CD14-positive monocyte (primary cell): ENCODE data around the gene AFF3. TPM values are rescaled to one million over a fixed set of nuclear protein-coding genes. Genes with fewer than 3 reads are reported as not detected.
A peak's percentile ranks its signal among the peaks of the same experiment; 100 is the strongest.

ENCODE experiments used
- DNase-seq, 3 donors: peaks; one replicate each; pipeline ENCODE4 v3.0.0-alpha.2; 2011 to 2022
- H2AFZ ChIP-seq: 2 replicates; pipeline ENCODE4 v1.6.0; 2012; ENCODE audit warnings: mild to moderate bottlenecking, low read depth, low read length, inconsistent platforms; ENCODE audit not compliant: insufficient read depth, poor library complexity, severe bottlenecking
- H3K27ac ChIP-seq, 2 donors: 1 replicate in 1 of 2; 2 replicates in 1 of 2; pipeline ENCODE4 v1.5.1; 2012 to 2013; ENCODE audit warnings: low read length in 2 of 2, control low read depth in 1 of 2, inconsistent platforms in 1 of 2, low read depth in 1 of 2, mild to moderate bottlenecking in 1 of 2
- H3K27me3 ChIP-seq, 2 donors: one replicate each; pipeline versions ENCODE4 v1.6.0 to v1.6.1; 2011 to 2013; ENCODE audit warnings: low read length in 2 of 2; ENCODE audit not compliant: control insufficient read depth in 2 of 2, insufficient read depth in 2 of 2
- H3K36me3 ChIP-seq, 2 donors: replicated peaks in 1 of 2; 1 replicate in 1 of 2; 2 replicates in 1 of 2; pipeline versions ENCODE4 v1.5.1 to v1.6.1; 2012 to 2013; ENCODE audit warnings: low read length in 2 of 2, control low read depth in 1 of 2, inconsistent platforms in 1 of 2, mild to moderate bottlenecking in 1 of 2; ENCODE audit not compliant: insufficient read depth in 2 of 2, control insufficient read depth in 1 of 2
- H3K4me1 ChIP-seq, 2 donors: 1 replicate in 1 of 2; 2 replicates in 1 of 2; pipeline versions ENCODE4 v1.5.1 to v1.6.1; 2012 to 2013; ENCODE audit warnings: low read length in 2 of 2, control low read depth in 1 of 2, inconsistent platforms in 1 of 2, mild to moderate bottlenecking in 1 of 2, moderate library complexity in 1 of 2; ENCODE audit not compliant: insufficient read depth in 2 of 2, control insufficient read depth in 1 of 2
- H3K4me2 ChIP-seq: replicated peaks from 2 replicates; pipeline ENCODE3; 2012; ENCODE audit warnings: low read length, moderate library complexity, mild to moderate bottlenecking; ENCODE audit not compliant: poor library complexity, severe bottlenecking; ENCODE audit errors: extremely low read depth
- H3K4me3 ChIP-seq, 3 experiments: fragments of 200-600 bp in 1 of 3; sonication (generic) in 1 of 3; replicated peaks in 1 of 3; 1 replicate in 2 of 3; 2 replicates in 1 of 3; pipeline ENCODE4 v1.5.1; 2011 to 2013; ENCODE audit warnings: low read length in 3 of 3, mild to moderate bottlenecking in 3 of 3, control low read depth in 2 of 3, low read depth in 2 of 3, inconsistent platforms in 1 of 3, moderate library complexity in 1 of 3
- H3K79me2 ChIP-seq: 2 replicates; pipeline ENCODE4 v1.6.0; 2012; ENCODE audit warnings: mild to moderate bottlenecking, control low read depth, inconsistent platforms, low read length, moderate library complexity; ENCODE audit not compliant: insufficient read depth
- H3K9ac ChIP-seq: 2 replicates; pipeline ENCODE4 v1.6.0; 2017; ENCODE audit warnings: low read length, mild to moderate bottlenecking; ENCODE audit not compliant: insufficient read depth, poor library complexity, severe bottlenecking
- H3K9me3 ChIP-seq, 2 donors: replicated peaks in 1 of 2; 1 replicate in 1 of 2; 2 replicates in 1 of 2; pipeline versions ENCODE4 v1.5.1 to v1.6.1; 2012 to 2013; ENCODE audit warnings: low read length in 2 of 2, control low read depth in 1 of 2; ENCODE audit not compliant: control insufficient read depth in 1 of 2, insufficient read depth in 1 of 2
- H4K20me1 ChIP-seq: 2 replicates; pipeline ENCODE4 v1.6.0; 2012; ENCODE audit warnings: mild to moderate bottlenecking, low read length, control low read depth, moderate library complexity; ENCODE audit not compliant: insufficient read depth
- H3K27ac Mint-ChIP-seq, 7 donors: one replicate each; pipeline ENCODE4 v1.8.0; 2020; ENCODE audit warnings: mild to moderate bottlenecking in 7 of 7, mixed read lengths in 7 of 7, moderate library complexity in 6 of 7, inconsistent platforms in 2 of 7
- H3K27me3 Mint-ChIP-seq, 3 donors: one replicate each; pipeline ENCODE4 v1.8.0; 2021 to 2022; ENCODE audit warnings: low read depth in 3 of 3, mild to moderate bottlenecking in 3 of 3, mixed read lengths in 3 of 3, moderate library complexity in 3 of 3, inconsistent platforms in 1 of 3
- H3K36me3 Mint-ChIP-seq, 2 donors: one replicate each; pipeline ENCODE4 v1.8.0; 2020; ENCODE audit warnings: mixed read lengths in 2 of 2, inconsistent platforms in 1 of 2, mild to moderate bottlenecking in 1 of 2
- H3K4me1 Mint-ChIP-seq: one replicate; pipeline ENCODE4 v1.8.0; 2020; ENCODE audit warnings: mild to moderate bottlenecking, mixed read lengths
- H3K4me3 Mint-ChIP-seq, 2 donors: one replicate each; pipeline ENCODE4 v1.8.0; 2020; ENCODE audit warnings: mild to moderate bottlenecking in 2 of 2, mixed read lengths in 2 of 2, moderate library complexity in 1 of 2
- H3K9me3 Mint-ChIP-seq, 7 donors: one replicate each; pipeline ENCODE4 v1.8.0; 2020 to 2022; ENCODE audit warnings: mixed read lengths in 7 of 7, mild to moderate bottlenecking in 6 of 7, moderate library complexity in 6 of 7, inconsistent platforms in 2 of 7
- CTCF ChIP-seq: fragments of 200-600 bp; IDR thresholded peaks from one replicate; pipeline ENCODE4 v1.8.0; 2022; ENCODE audit warnings: antibody characterized with exemption, mild to moderate bottlenecking
- WGBS: methylation state at CpG from one replicate; pipeline ENCODE4 v1.1.5; 2013; ENCODE audit warnings: missing lambda C conversion rate; ENCODE audit not compliant: insufficient coverage; 5-methylcytosine and 5-hydroxymethylcytosine counted together
- intact Hi-C, 2 donors: fragments of 100-400 bp; cut with micrococcal nuclease; formaldehyde crosslinking; loops; one replicate each; pipeline versions ENCODE4 v1.15.0 to v1.15.1; 2023
- polyA plus RNA-seq, 3 donors: library from polyadenylated mRNA; depleted of rRNA in 1 of 3; unstranded in 2 of 3; stranded (reverse) in 1 of 3; fragments of 300-500 nt in 2 of 3; fragments of >200 nt in 1 of 3; fragmentation: Illumina TruSeq in 2 of 3; gene quantifications; 1 replicate in 2 of 3; 2 replicates in 1 of 3; pipeline ENCODE4 v1.2.3, GENCODE V29; 2012 to 2021

Gene AFF3
- polyA plus RNA-seq, 3 donors: 0.17 to 4.1 (median 0.49) TPM

GRCh38 chr2:99868260-99868659 lies 274.1 kb downstream of the AFF3 start:
- no peak for TF ChIP-seq CTCF
- intact Hi-C loops: no loop called here
- WGBS: 92% methylated on average over 2 of the region's 4 CpGs

DNA sequence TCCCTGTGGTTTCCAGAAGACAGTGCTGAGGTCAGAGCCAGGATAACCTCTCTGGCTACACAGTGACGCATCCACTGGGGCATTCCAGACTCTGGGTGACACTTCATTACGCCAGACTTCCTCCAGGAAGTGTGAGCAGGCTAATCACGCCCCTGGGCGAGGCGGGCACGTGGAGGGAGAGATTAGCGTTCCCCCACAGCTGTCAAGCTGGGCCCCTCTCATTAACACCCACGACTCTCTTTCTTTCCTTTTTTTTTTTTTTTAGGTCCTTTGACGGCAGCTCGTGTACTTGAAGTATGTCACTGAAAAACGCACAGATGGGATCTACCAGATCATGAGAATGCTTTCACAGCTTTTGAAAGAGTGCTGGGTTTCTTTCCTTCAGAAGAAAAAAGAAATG lies 274.6 kb downstream of the AFF3 start:
- Mint-ChIP-seq H3K36me3 (peaks cover 5 to 8% of the 10 kb centered on the region in 2 donors), H3K9me3 (peaks cover 0 to 8% (median 4%) of the 10 kb centered on the region in 7 donors), H3K27me3 (no peaks in the 10 kb centered on the region), H3K4me1 (peaks cover 44% of the 10 kb centered on the region), H3K27ac (peak overlapping the region in 6 of 7 donors; percentile 21 to 79 (median 47)), H3K4me3 (peak overlapping the region; percentile 20 to 44)
- no peak overlapping the region for H3K4me3 ChIP-seq
- intact Hi-C loops: no loop called here
- H3K36me3 ChIP-seq: no peaks in the 10 kb centered on the region
- H3K79me2 ChIP-seq: no peaks in the 10 kb centered on the region
- no peaks in the 10 kb centered on the region for H4K20me1 ChIP-seq
- no peak overlapping the region for H3K27ac ChIP-seq
- peaks cover 32 to 36% of the 10 kb centered on the region in 2 donors for H3K4me1 ChIP-seq
- no peak overlapping the region for H2AFZ ChIP-seq
- no peak for TF ChIP-seq CTCF
- peaks cover 0 to 2% of the 10 kb centered on the region in 2 donors for H3K9me3 ChIP-seq
- WGBS: 10% methylated on average over 2 of the region's 11 CpGs
- DNase-seq: peak; percentile 62 to 93 (median 69)
- H3K9ac ChIP-seq: no peak overlapping the region
- H3K4me2 ChIP-seq: no peak overlapping the region
- no peaks in the 10 kb centered on the region for H3K27me3 ChIP-seq

More at GRCh38 chr2:99868260-99868659, 274.1 kb downstream of the AFF3 start:
- Mint-ChIP-seq H3K4me1 (peaks cover 40% of the 10 kb centered on the region), H3K4me3 (no peak overlapping the region), H3K27me3 (no peaks in the 10 kb centered on the region), H3K27ac (peak overlapping the region in 2 of 7 donors; percentile 12 to 79), H3K36me3 (peaks cover 5 to 8% of the 10 kb centered on the region in 2 donors), H3K9me3 (peaks cover 0 to 8% (median 4%) of the 10 kb centered on the region in 7 donors)
- no peak overlapping the region for H3K4me3 ChIP-seq
- H3K4me1 ChIP-seq: peaks cover 29 to 31% of the 10 kb centered on the region in 2 donors
- H3K4me2 ChIP-seq: no peak overlapping the region
- no peaks in the 10 kb centered on the region for H4K20me1 ChIP-seq
- no peak overlapping the region for H2AFZ ChIP-seq
- H3K36me3 ChIP-seq: no peaks in the 10 kb centered on the region
- no peak overlapping the region for H3K9ac ChIP-seq
- DNase-seq: no peak
- H3K79me2 ChIP-seq: no peaks in the 10 kb centered on the region
- no peaks in the 10 kb centered on the region for H3K27me3 ChIP-seq
- H3K27ac ChIP-seq: no peak overlapping the region
- H3K9me3 ChIP-seq: peaks cover 0 to 2% of the 10 kb centered on the region in 2 donors
